ENCODE results near the gene CD1E.
"Not testable (repeated sequence)": the region's sequence is repeated elsewhere in the genome, so short reads cannot be mapped to it uniquely, and the experiment has no call there.

The CD1E gene

DNA sequence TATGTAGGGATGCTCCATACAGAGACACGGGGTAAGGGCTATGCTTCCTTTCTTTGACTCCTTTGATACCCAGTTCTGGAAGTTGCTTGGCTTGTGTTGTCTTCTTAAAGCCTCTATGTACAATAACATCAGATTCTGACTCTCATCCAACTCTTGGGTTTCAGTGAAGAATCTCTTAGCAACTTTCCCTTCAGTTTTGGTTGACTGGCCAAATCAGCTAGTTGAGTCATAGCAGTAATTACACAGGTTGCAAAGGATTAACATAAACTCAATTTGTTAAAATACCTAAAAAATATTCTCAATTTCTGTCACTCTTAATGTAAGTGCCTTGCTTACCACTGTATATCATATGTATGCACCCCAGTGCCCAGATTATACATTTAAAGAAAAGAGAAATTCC lies 9.2 kb downstream of the CD1E start:
- no peak for DNase-seq (ENCODE audit: low read depth)

DNA sequence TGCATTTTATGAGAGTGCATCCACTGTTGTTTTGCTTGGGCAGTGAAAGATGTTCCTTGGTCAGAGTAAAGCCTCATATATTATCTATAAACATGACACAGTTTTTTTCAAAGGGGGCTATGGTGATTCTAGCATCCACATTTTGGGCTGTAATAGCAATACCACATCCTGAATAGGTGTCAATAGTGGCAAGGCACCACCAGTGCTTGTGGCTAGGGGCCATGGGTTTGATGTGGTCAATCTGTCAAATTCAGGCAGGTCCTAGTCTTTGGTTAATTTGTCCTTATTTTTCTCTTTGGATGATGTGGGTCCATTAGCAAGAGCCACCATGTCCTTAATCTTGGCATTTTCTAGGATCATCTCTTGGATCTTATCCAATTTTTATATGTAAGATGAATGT lies 13.1 kb downstream of the CD1E start:
- no peak for DNase-seq (ENCODE audit: low read depth)

DNA sequence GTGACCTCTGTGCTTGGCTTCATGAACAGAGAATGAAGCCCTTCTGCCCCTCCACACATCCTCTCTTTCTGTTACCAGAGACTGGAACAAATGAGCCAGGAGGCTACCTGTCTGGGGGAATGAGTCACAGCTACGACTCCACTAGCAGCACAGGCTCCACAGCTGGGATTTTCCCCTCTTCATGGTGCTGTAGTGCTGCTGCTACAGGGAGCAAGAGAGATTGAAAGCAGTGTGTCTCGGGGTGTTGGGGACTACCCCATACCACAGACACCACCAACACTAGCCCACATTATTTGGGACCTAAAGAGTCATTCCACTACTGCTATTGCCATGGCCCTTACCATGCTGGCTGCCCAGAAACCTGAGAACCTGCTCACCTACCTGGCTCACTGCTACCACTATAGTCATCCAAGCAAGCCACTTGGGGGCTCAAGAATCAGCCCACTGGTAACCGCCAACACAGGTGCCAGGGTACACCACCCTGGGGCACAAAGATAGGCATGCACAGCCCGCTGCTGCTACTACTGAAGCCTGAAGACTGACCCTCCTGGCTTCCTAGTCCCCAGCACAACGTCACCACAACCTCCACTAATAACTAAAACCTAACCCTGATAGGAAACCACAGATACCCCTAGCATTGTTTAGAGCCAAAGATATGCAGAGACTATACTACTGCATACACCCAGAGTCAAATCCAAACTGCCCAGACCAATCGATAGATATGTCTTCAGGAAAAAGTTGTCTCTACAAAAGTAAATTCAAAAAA lies 17.7 kb downstream of the CD1E start:
- DNase-seq (ENCODE audit: low read depth): no peak

DNA sequence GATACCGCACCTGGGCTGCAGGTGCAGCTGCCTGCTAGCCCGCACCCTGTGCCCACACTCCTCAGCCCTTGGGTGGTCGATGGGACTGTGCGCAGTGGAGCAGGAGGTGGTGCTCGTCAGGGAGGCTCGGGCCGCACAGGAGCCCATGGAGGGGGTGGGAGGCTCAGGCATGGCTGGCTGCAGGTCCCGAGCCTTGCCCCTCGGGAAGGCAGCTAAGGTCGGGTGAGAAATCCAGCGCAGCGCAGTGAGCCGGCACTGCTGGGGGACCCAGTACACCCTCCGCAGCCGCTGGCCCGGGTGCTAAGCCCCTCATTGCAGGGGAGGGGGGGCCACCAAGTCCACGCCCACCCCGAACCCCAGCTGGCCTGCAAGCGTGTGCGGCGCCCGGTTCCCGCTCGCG lies 20.4 kb downstream of the CD1E start:
- DNase-seq (ENCODE audit: low read depth): not testable (repeated sequence)

DNA sequence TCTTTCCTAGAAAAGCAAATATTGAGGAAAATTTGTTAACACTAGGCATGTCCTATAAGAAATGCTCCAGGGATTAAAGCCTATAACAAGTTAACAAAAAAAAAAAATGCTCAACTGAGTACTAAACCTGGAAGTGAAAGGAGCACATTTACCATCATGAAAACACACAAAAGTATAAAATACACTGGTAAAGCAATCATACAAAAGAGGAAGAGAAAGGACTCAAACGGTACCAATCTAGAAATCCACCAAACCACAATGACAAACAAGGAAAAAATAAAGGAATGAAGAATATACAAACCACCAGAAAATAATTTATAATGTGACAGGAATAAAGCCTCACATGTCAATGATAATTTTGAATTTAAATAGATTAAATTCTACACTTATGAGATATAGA lies 21.2 kb downstream of the CD1E start:
- no peak for DNase-seq (ENCODE audit: low read depth)

DNA sequence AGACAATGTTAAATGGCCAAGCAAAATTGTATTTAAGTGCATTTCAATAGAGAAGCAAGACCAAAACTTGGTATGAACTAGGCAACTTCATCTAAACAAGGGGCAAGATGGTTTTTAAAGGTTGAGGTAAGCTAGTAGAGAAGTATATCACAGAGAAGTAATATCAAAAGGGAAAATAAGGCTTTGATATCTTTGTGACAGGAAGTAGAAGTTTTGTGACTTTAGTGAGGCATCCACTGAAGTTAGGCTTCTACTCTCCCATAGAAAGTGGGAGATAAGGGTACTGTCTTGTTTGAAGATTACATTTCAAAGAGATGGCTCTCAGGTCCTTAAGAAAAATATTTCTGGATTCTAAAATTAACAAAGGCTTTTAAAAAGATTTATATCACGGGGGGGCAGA lies 36.6 kb downstream of the CD1E start:
- DNase-seq (ENCODE audit: low read depth): no peak

DNA sequence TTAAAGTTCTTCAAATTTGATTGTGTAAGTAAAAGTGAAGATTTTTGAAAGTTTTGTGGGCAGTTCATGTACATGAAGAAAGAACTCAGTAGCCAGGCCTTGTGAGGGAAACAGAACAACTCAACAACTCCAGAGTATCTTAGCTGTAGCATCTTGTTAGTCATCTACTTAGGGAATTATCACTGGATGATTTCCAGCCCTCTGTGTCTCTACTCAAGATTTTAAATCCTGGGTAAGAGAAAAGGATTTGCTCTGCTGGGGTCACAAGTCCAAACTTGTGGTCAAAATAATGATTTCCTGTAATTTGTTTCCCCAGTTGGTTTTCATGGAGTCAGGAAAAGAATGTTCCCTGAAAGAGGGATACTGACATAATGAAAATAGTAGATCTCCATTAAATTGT lies 37.4 kb downstream of the CD1E start:
- DNase-seq (ENCODE audit: low read depth): no peak

DNA sequence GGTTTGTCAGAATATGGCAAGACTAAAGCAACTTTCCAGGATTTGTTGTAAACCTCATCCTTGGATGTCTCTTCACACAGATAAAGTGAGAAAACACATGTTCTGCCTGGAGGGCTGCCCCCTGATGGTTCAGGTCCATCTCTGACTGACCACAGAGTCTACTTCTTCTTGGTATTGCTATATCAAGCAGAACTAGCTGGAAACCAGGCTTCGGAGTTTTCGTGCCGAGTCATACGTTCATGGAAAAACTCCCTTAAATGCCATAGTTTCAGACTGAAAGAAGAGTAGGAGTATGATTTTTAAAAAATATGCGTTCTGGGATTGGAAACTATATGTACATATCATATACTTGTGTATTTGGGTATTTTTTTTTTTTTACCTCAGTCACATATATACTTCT lies 39.8 kb downstream of the CD1E start:
- no peak for DNase-seq (ENCODE audit: low read depth)

DNA sequence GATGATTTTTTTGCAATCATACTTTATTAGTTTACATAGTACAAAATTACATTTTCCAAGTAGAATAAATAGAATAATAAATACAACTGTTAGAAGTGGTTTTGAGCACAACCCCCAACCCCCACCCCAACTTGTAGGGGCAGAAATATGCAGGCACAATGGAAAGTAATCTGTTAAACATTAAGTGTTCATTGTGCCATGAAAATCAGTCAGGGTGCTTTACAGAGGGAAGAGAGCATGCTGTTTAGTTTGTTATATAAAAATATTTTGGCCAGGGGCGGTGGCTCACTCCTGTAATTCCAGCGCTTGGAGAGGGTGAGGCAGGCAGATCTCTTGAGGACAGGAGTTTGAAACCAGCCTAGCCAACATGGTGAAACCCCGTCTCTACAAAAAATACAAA lies 43.0 kb downstream of the CD1E start:
- no peak for DNase-seq (ENCODE audit: low read depth)

DNA sequence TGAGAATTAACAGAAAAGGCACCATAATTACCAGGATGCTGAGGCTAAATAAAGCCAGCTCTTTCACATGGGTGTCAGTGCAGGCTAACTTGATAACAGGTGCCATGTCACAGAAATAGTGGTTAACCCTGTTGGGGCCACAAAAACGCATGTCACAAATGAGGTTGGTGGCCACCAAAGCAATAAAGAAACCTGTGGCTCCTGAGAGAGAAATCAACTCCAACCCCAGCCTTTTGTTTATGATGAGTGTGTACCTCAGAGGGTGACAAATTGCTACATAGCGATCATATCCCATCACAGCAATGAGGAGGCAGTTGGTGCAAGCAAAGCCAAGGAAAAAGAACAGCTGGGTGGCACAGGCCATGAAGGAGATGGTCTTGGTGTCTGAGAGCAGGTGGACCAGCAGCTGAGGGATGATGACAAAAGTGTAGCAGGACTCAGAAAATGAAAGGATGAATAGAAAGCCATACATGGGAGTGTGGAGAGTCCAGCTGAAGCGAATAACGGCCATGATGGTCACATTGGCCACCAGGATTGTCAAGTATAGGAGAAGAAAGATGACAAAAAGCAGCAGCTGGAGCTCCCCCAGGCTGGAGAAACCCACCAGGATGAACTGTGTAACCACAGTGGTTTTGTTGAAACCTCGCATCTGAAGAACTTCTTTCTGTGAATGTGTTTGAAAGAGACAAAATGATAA lies 45.3 kb downstream of the CD1E start, which contains the start of gene OR10T2:
Gene OR10T2, minus strand, starts transcription at position 649 of the 697 bp plus-strand sequence. Its CDS starts 0 bp downstream, at position 649.
- no peak for DNase-seq (ENCODE audit: low read depth)

DNA sequence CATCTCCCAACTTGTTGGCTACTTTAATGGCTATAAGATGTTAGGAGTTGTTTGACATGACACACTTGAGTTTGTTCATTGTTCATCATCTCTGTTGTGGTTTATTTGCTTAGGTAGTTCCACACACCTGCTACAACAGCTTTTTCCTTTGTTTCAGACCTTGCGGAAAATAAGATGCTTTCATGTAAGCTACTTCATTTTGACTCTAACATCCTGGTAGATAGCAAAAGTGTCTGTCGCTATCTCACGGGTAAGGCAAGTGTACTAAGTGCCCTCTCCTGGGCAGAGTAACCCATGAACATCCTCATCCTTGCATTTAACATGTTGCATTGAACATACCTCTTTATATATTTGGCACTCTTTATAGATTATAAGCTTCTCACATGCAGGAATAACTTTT lies 47.2 kb downstream of the CD1E start:
- DNase-seq (ENCODE audit: low read depth): no peak

DNA sequence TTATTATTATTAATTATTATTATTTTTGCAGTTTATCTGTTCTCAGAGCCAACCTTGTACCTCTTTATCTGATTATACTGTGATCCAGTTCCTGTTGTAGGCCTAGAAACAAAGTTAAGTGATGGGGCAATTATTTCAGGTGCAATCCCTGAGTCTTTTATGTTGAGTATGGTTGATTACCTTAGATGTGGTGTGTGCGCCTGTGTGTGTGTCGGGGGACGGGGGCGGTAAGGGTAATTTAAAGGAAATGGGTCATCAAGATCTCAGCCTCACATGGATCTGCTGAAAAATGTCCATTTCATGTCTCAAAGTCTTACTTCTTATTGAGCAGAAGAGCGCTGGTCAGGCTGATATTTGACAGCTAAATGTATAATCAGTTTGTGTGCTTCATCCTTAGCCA lies 53.4 kb downstream of the CD1E start:
- DNase-seq (ENCODE audit: low read depth): no peak

Measured in activated T-helper 1 cell treated with Interleukin-2 at 50 U/mL for 16 hours (primary cell).